NCI-H2196 (cell line): ENCODE measurements around the gene AKAP6.

ENCODE experiments used
- DNase-seq: peaks from one replicate; lab custom pipeline; 2025; ENCODE audit not compliant: unreplicated experiment; lab: John Stamatoyannopoulos, UW

Gene AKAP6

DNA sequence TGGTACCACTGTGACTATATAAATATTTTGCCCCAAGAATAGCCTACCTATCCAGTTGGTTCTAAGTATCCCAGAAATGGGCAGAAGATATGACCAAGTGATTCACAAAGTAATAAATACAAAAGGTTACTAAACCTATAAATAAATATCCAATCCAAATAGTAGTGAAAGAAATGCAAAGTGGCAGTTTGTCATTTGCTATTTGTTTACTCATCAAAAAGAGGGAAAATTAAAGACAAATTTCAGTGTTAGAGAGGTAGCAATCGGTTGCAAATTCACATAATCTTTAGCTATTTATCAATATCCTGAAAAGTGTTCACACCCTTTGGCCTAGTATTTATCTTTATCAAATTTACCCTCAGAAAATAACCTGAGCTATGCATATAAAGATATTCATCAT, 473.2 kb downstream of the AKAP6 start:
- DNase-seq = no peak

DNA sequence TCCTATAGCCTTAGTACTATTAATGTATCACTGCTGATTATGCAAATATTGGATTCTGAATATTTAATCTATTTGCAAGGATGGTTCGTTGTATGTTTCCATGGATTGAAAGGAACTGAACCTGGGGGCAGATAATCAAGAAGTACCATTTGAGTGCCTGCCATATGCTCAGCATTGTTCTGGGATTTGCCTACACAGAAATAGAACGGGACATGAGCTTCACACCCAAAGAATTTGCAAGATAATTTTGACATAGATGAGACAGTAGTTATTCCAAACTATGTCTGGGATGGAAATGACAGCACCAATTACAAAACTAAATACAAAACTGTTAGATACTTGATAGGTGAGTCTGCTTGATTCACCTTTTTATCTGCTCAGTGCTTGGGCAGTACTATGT, 476.9 kb downstream of the AKAP6 start:
- no peak for DNase-seq

DNA sequence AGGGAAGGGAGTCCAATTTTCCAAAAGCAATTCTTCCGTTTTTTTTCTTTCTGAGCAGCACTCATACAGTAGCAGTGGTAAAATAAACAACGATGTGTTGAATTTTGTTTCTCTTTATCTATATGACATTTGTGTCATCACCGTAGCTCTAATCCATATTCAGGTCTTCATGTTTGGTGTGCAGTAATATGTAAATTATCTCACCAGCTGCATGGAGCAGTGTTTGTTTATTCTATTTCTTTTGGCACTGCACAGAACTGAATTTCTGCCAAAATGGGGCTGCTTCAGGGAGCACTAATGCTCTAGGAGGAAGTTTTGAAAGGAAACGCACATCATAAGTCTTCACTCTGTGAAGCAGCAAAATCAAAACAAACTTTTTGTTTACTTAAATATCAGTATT, 479.5 kb downstream of the AKAP6 start:
- peak; percentile 80 for DNase-seq

DNA sequence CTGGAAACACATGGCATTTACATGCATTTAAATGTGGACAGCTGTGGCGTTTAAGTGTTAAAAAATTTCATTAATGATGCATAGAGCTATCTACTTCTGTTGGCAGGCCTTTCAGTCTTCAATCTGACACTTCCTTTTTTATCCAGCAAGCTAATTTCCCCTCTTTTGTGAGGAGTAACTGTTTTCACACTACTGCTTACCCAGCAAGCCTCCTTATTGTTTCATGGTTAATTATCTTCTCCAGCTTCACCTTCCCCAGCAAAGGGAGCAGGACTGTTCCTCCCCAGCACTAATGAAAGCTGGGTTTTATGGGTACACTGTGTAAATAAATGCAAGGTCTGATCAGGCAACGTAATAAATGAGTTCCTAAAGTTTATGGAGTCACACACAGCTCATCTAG, 480.2 kb downstream of the AKAP6 start:
- DNase-seq = no peak

DNA sequence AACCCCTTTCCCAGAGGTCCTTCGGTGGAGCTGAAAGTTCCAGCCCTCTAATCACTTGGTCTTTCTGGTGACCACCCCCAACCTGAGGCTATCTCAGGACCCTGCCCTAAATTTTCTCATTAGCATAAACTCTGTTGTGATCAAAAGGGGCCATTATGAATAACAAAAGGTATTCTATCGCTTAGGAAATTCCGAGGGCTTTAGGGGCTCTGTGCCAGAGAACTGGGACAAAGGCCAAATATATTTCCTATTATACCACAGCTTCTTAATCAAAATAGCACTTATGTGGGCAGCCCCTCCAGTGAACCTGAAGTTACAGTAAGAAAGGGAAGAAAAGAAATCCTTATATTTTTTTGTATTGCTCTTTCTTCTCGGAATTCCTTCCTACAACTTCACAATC, 484.3 kb downstream of the AKAP6 start:
- no peak for DNase-seq

DNA sequence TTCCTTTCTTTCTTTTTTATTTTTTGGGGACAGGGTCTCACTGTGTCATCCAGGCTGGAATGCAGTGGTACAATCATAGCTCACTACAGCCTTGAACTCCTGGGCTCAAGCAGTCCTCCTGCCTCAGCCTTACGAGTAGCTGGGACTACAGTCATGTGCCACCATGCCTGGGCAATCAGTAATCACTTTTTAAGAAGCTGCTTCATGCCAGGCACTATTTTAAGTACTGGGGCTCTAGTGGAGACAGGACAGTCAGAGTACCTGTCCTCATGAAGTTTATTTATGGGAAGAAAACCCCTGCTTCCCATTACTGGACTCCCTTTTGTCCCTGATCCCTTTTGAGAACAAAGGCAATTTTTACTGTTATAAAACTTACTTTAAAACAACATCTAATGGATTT, 485.6 kb downstream of the AKAP6 start:
- no peak for DNase-seq

DNA sequence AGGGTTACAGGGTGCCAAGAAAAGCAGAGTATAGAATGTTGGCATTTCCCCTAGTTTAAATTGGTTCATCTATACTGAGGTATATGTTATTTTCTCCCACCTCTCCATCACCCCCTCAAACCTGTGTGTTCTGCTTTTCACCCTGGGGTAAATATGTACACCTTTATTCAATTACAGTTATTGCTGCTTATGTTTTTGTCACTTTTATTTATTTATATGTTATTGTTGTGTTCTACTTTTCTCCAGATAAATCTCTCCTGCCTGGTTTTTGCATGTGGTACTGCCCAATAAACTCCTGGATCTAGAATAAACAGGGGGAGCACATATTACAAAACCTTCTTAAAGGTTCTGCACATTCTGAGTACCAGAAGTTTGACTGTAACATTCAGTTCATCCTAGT, 487.5 kb downstream of the AKAP6 start:
- no peak for DNase-seq

DNA sequence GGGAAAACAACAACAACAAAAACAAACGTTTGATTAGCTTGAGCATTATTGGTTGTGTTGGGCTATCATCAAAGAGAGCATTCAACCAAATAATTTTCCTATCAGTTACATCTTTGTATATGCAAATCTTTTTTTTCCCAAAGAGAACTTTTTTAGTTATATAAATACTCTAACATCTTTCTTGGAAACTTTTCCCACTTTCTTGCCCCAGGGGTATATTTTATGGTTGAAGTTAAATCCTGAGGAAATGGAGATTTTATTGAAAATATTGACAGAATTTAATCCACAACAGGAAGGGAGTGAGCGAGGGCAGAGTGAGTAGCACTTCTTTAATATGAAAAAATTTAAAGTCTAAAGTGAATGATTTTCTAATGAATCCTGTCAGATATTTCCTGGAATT, 488.7 kb downstream of the AKAP6 start:
- DNase-seq = no peak

DNA sequence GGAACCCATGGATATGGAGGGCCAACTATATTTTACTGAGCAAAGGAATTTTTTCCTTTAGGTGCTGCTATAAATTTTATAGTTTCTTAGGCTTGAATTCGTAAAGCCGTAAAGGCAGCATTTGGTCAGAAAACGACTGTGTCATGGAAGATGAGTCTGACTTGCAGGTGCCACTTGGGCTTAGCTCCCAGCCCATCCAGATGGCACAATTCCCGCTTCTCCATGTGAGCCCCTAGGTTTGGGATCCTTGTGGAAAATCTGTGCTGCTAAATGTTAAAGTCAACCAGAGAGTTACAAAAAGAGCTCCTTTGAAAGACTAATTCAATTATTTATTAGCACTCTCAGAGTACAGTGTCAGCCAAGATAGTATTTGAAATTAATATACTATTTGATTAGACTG, 489.5 kb downstream of the AKAP6 start:
- DNase-seq = no peak

DNA sequence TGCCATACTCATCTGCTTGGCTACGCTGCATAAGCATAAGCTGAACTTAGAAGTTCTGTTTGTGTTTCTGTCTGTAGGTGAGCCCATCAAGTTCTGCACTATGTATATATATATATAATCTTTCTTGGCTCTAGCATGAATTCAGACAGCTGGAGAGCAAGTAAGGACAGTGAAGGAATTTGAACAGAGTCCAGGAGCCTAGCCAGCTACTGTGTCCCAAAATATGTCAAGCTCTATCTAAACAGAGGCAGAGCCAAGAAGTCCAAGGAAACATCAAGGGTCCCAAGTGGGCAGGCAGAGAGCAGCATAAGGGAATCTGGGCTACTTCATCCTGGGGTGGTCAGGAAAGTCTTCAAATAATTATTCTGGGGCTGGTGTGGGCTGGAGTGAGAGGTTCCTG, 491.1 kb downstream of the AKAP6 start:
- DNase-seq = no peak

DNA sequence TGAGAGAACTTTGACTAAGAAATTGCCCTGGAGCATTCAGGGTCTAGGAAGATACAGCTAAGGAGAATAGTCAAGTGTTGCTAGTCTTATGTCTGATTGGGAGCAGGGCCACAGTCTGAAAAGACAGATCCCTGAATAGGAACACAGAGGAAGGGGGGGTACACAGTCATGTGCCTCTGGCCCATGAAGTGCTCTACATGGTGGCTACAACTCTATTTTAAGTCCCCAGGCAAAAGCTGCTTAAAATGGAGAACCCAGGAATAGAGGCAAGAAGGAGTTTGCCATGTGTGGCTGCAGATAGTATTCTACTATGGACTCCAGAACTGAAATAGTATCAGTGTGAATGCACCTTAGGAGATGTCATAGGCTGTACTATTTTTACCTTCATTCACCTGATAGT, 491.6 kb downstream of the AKAP6 start:
- DNase-seq = no peak

DNA sequence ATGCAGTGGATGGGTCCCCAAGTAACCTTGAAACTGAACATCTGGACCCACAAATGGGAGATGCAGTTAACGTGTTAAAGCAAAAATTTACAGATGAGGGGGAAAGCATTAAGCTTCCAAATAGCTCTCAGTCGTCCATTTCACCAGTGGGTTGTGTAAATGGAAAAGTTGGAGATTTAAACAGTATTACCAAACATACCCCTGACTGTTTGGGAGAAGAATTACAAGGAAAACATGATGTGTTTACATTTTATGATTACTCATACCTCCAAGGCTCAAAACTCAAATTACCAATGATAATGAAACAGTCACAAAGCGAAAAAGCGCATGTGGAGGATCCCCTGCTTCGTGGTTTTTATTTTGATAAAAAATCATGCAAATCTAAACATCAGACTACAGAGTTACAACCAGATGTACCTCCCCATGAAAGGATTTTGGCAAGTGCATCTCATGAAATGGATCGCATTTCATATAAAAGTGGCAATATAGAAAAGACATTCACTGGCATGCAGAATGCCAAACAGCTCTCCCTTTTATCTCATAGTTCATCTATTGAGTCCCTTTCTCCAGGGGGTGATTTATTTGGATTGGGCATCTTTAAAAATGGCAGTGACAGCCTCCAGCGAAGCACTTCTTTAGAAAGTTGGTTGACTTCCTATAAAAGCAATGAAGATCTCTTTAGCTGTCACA, 493.0 kb downstream of the AKAP6 start:
- DNase-seq = no peak

DNA sequence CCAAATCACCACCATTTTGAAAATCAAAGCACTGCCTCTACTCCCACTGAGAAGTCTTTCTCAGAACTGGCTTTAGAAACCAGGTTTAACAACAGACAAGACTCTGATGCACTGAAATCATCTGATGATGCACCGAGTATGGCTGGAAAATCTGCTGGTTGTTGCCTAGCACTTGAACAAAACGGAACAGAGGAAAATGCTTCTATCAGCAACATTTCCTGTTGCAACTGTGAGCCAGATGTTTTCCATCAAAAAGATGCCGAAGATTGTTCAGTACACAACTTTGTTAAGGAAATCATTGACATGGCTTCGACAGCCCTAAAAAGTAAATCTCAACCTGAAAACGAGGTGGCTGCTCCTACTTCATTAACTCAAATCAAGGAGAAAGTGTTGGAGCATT, 494.6 kb downstream of the AKAP6 start:
- no peak for DNase-seq

DNA sequence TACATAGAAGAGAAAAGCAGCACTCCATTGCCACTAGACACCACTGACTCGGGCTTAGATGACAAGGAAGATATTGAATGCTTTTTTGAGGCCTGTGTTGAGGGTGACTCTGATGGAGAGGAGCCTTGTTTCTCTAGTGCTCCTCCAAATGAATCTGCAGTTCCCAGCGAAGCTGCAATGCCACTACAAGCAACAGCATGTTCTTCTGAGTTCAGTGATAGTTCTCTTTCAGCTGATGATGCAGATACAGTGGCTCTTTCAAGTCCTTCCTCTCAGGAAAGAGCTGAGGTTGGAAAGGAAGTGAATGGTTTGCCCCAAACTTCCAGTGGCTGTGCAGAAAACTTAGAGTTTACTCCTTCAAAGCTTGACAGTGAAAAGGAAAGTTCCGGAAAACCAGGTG, 495.1 kb downstream of the AKAP6 start:
- no peak for DNase-seq

DNA sequence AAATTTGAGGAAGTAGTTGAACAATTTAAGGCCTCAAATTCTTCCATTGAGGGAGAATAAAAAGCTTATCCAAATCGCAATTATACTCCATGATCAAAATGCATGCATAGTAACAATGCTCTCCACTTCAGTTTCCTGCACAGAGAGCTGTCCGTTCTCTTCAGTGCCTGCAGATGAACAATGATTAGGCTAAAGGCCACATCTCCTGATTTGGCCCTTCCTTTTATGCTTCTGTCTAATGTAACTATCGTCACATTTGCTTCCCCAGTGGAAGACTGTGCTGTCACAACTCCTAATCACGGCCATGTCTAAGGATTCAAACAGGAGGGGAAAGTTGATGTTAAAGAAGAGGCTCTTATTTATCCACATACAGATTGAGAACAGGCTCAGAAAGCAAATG, 496.0 kb downstream of the AKAP6 start:
- DNase-seq = no peak

DNA sequence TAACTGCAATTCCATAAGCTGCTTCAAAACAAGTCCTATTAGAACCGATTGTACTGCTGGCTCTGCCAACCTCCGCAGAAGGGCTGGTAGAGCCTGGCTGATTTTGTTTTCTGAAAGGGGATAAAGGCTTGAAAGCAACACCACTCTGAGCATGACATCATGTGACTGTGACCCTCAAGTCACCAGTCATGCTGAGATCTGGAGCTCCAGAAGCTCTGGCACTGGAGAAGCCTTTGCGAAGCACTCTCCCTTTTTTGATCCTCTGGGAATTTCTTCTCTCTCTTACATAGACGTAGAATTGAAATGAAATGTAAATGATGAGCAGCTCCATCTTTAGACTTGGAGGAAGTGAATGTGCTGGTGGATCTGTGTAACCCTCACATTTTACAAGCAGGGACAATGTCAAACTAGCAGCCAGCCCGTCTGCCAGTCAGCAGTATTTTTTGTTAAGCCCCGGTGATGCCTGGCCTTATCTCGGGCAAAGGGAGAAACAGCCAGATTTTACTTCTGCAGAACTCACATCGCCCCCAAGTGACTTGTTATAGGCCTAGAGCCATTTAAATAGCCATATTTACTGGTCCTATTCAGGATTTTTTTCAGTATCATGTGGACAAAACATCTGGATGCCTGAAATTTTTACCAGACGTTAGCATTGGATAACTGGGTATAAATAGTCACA, 497.4 kb downstream of the AKAP6 start:
- no peak for DNase-seq

DNA sequence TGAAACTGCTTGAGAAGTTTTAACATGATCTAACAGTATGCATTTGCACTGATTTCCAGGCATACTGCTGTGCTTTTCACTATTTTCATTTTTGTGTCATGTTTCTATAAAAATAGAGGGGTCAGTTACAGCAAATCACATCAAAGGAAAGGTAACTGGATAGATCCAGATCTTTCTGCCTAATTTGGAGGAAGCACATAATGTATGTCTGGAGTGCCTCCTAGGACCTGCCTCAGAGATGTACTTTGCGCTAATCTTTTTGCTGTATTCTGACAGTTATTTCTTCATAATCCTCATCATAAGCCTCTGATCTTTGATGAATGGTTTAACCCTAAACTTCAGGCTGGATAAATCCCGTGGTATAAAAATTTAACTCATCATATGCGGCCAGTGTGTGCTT, 498.4 kb downstream of the AKAP6 start:
- no peak for DNase-seq

DNA sequence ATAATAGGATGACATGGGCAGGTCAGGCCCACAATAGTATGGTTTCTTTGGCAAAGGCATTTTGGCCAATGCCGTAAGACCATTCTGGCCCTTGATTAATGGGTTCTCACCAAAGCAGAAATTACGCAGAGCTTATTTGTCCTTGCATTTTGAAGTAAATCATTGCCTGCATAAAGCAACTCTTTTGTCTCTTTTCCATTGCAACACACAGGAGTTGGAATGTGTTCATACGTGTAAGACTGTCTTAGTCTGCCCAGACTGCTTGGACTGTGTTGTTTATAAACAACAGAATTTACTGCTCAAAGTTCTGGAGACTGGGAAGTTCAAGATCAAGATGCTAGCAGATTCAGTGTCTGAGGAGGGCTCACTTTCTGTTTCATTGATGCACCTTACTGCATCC, 506.8 kb downstream of the AKAP6 start:
- DNase-seq = no peak

DNA sequence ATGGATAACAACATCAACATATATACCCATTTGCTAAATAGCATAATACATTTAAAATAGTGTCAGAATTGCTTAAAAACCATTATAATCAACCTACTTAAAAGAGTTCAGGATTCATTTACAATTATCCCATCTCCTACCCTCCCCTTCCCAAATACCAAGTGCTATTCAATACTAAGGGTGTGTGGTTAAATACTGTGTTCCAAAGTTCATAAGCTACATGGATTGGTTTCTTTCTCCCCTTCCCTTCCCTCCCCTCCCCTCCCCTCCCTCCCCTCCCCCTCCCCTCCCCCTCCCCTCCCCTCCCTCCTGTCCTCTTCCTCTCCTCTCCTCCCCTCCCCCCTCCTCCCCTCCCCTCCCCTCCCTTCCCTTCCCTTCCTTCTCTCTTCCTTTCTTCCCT, 512.6 kb downstream of the AKAP6 start:
- no peak for DNase-seq

DNA sequence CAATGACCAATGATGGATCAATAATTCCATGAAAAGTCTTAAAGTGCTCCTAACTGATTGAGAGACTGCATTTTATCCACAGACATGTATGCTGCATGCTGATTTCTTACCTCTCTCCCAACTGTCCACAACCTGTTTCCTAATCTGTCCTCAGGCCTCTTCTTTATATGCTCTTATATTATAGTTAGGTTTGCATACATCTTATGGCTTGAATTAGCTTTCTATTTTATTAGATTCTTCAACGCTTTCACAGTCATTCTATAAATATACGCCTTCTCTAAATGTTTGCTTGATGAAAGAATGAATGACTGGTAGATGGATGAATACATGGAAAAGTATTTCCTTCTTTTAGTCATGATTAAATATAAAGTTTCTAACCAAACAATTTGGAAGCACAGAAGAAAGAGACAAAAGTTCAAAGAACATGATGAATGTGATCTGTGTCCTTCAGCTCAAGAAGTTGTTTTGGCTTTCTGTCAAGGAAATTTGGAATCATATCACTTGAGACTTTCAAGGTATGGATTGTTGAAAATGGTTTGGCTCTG, 517.8 kb downstream of the AKAP6 start:
- no peak for DNase-seq

DNA sequence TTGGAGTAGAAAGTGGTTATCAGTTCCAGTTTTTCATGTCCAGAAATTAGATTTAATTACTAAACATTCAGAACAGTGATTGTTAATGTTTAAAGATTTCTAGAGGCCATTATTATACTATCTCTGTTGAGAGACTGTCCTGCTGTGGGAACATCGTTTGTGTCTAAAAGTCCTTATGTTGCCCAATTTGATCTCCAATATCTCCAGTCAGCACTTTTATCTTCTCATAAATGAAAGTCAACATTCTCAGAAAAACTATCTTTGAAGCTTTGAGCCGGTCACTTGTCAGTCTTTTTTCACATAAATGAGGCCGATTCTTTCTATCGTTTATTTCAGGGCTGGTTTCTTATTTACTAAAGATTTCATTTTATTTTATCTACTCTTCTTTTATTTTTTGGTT, 518.8 kb downstream of the AKAP6 start:
- no peak for DNase-seq

DNA sequence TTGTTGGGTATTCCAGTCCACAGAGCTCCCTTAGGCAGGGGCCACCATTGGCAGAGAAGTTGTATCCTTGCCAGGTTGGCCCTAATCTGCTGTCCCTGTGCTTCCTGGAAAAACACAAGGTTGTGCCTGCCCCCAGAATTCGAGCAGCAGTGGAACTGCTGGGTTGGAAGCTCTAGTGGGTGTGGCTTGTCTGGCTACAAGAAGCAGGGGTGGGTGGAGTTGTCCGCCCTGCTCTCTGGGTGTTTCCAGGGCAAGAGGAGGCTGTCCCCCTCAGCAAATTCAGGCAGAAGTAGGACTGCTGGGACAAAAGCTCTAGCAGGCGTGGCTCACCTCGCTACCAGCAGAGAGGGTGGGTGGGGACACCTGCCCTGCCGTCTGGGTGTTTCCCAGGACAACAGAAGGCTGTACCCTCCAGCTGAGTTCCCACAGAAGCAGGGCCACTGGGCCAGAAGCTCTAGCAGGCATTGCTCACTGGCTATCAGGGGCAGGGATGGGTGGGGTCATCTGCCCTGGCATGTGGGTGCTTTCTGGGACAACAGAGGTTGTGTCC, 536.8 kb downstream of the AKAP6 start:
- no peak for DNase-seq

DNA sequence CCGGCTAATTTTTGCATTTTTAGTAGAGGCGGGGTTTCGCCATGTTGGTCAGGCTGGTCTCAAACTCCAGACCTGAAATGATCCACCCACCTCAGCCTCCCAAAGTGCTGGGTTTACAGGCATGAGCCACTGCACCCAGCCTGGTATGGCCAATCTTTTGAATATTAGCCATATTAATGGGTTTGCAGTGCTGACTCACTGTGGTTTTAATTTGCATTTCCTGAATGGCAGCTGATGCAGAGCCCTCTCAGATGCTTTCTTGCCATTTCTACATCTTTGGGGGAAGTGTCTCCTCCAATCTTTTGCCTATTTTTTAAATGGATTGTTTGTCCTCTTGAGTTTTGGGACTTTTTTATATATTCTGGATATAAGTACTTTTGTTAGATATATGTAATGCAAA, 554.1 kb downstream of the AKAP6 start:
- no peak for DNase-seq
